Keratinocyte (primary cell): ENCODE data around the gene POP4. TPM values are rescaled to one million over a fixed set of nuclear protein-coding genes. Genes with fewer than 3 reads are reported as not detected.

Source experiments
- DNase-seq: peaks from one replicate; pipeline ENCODE4 v3.0.0-alpha.2; 2011; ENCODE audit warnings: low read depth, missing footprints, low spot score
- FAIRE-seq: peaks from 2 replicates; lab custom pipeline; 2011; peaks lifted over from hg19 to GRCh38; lab: Jason Lieb, UNC
- H2AFZ ChIP-seq: 2 replicates; pipeline ENCODE4 v1.6.0; 2012; ENCODE audit warnings: low read length, control low read depth, inconsistent platforms; ENCODE audit not compliant: control insufficient read depth
- H3K27ac ChIP-seq: 2 replicates; pipeline ENCODE4 v1.5.1; 2011; ENCODE audit warnings: low read length; ENCODE audit not compliant: control insufficient read depth, insufficient read depth
- H3K27me3 ChIP-seq: 3 replicates; pipeline ENCODE4 v1.6.0; 2011; ENCODE audit warnings: low read length; ENCODE audit not compliant: control insufficient read depth, insufficient read depth; ENCODE audit errors: extremely low read depth
- H3K36me3 ChIP-seq, 2 experiments: 2 replicates in 1 of 2; 3 replicates in 1 of 2; pipeline ENCODE4 v1.5.1; 2011; ENCODE audit warnings: low read length in 2 of 2, mild to moderate bottlenecking in 1 of 2; ENCODE audit not compliant: control insufficient read depth in 2 of 2, insufficient read depth in 2 of 2; ENCODE audit errors: extremely low read depth in 1 of 2
- H3K4me1 ChIP-seq: 3 replicates; pipeline ENCODE4 v1.5.1; 2011; ENCODE audit warnings: low read length; ENCODE audit not compliant: control insufficient read depth, insufficient read depth; ENCODE audit errors: extremely low read depth
- H3K4me2 ChIP-seq: 3 replicates; pipeline ENCODE4 v1.6.0; 2011; ENCODE audit warnings: low read depth, low read length; ENCODE audit not compliant: control insufficient read depth, insufficient read depth; ENCODE audit errors: extremely low read depth
- H3K4me3 ChIP-seq, 3 experiments: fragments of 200-600 bp in 1 of 3; sonication (generic) in 1 of 3; 2 replicates in 2 of 3; 3 replicates in 1 of 3; pipeline ENCODE4 v1.5.1; 2011 to 2016; ENCODE audit warnings: low read length in 3 of 3, mild to moderate bottlenecking in 3 of 3, control low read depth in 2 of 3, inconsistent platforms in 1 of 3, low read depth in 1 of 3, mixed read lengths in 1 of 3, mixed run types in 1 of 3, moderate library complexity in 1 of 3; ENCODE audit not compliant: control insufficient read depth in 2 of 3, insufficient read depth in 2 of 3; ENCODE audit errors: extremely low read depth in 1 of 3
- H3K79me2 ChIP-seq: 2 replicates; pipeline ENCODE4 v1.6.0; 2012; ENCODE audit warnings: low read length; ENCODE audit not compliant: control insufficient read depth, insufficient read depth
- H3K9ac ChIP-seq: 3 replicates; pipeline ENCODE4 v1.6.0; 2011; ENCODE audit warnings: low read length; ENCODE audit not compliant: control insufficient read depth, insufficient read depth; ENCODE audit errors: extremely low read depth
- H3K9me1 ChIP-seq: 3 replicates; pipeline ENCODE4 v1.6.0; 2011; ENCODE audit warnings: low read length; ENCODE audit not compliant: control insufficient read depth, insufficient read depth; ENCODE audit errors: extremely low read depth
- H3K9me3 ChIP-seq: 2 replicates; pipeline ENCODE4 v1.5.1; 2012; ENCODE audit warnings: low read depth, low read length; ENCODE audit not compliant: control insufficient read depth
- H4K20me1 ChIP-seq: 3 replicates; pipeline ENCODE4 v1.6.0; 2011; ENCODE audit warnings: low read length; ENCODE audit not compliant: control insufficient read depth, insufficient read depth; ENCODE audit errors: extremely low read depth
- EZH2 ChIP-seq: IDR thresholded peaks from one replicate; pipeline ENCODE4 v1.6.1; 2012; ENCODE audit warnings: inconsistent platforms, mild to moderate bottlenecking, low read length, moderate library complexity
- dilution Hi-C: fragments of 300-500 bp; cut with MboI; formaldehyde crosslinking; loops from one replicate; pipeline ENCODE4 v1.7.0; 2020; ENCODE audit warnings: low sequenced_read_pairs; ENCODE audit not compliant: extremely low pct_ligation_motif_present
- polyA plus RNA-seq, 5 experiments: library from polyadenylated mRNA; depleted of rRNA in 3 of 5; stranded (reverse) in 3 of 5; stranded (forward) in 1 of 5; unstranded in 1 of 5; fragments of >200 nt; gene quantifications; 1 replicate in 1 of 5; 2 replicates in 3 of 5; 3 replicates in 1 of 5; pipeline versions ENCODE4 v1.2.1 to v1.2.3, GENCODE V29; 2011 to 2012; ENCODE audit warnings: missing spikeins in 2 of 5, low read depth in 1 of 5, low replicate concordance in 1 of 5
- TF ChIP-seq, protein P1 (sequence below), 3 experiments: IDR thresholded peaks in 1 of 3; conservative IDR thresholded peaks in 1 of 3; optimal IDR thresholded peaks in 1 of 3; 2 replicates in 2 of 3; 3 replicates in 1 of 3; pipeline versions ENCODE3 to v1.5.1; 2011; ENCODE audit warnings: low read length in 3 of 3, mild to moderate bottlenecking in 3 of 3, moderate library complexity in 2 of 3, control low read depth in 1 of 3, inconsistent platforms in 1 of 3; ENCODE audit not compliant: insufficient read depth in 2 of 3; ENCODE audit errors: extremely low read depth in 1 of 3

POP4 gene
- polyA plus RNA-seq, 1 donor (not counting 4 experiments of a cell fraction or from before 2014, with no cell fraction given): 104 TPM

- Histone ChIP-seq H3K4me2 (peak overlapping the region; percentile 92), H3K9me3 (no peaks in the 10 kb centered on the region), H3K36me3 (peaks cover 3 to 4% of the 10 kb centered on the region in 2 experiments), H3K4me3 (peak overlapping the region; percentile 69 to 90 (median 77)), H4K20me1 (peaks cover 3% of the 10 kb centered on the region), H3K4me1 (peaks cover 61% of the 10 kb centered on the region), H3K79me2 (peaks cover 55% of the 10 kb centered on the region), H3K9me1 (peaks cover 3% of the 10 kb centered on the region), H3K9ac (peak overlapping the region; percentile 85), H3K27ac (peak overlapping the region; percentile 94), H2AFZ (no peak overlapping the region), H3K27me3 (no peaks in the 10 kb centered on the region)
- TF ChIP-seq EZH2: no peak
- TF ChIP-seq, protein P1, sequence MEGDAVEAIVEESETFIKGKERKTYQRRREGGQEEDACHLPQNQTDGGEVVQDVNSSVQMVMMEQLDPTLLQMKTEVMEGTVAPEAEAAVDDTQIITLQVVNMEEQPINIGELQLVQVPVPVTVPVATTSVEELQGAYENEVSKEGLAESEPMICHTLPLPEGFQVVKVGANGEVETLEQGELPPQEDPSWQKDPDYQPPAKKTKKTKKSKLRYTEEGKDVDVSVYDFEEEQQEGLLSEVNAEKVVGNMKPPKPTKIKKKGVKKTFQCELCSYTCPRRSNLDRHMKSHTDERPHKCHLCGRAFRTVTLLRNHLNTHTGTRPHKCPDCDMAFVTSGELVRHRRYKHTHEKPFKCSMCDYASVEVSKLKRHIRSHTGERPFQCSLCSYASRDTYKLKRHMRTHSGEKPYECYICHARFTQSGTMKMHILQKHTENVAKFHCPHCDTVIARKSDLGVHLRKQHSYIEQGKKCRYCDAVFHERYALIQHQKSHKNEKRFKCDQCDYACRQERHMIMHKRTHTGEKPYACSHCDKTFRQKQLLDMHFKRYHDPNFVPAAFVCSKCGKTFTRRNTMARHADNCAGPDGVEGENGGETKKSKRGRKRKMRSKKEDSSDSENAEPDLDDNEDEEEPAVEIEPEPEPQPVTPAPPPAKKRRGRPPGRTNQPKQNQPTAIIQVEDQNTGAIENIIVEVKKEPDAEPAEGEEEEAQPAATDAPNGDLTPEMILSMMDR (optimal IDR thresholded peaks at IDR 0.05 in 1 of 3, IDR thresholded peaks at IDR 0.05 in 1 of 3, conservative IDR thresholded peaks at IDR 0.05 in 1 of 3; ENCODE audit: extremely low read depth in 1 of 3, insufficient read depth in 2 of 3, low read length in 3 of 3): no peak
- FAIRE-seq: peak; percentile 53
- no peak for DNase-seq
- dilution Hi-C loops: no loop called here
Observed at GRCh38 chr19:29665826-29666577, 59.9 kb downstream of the POP4 start.

Other genes with a start within 250 kb of the POP4 start
- not detected in 3 replicates for gene VSTM2B, start 80.3 kb upstream of the POP4 start, polyA plus RNA-seq
- gene PLEKHF1, start 59.2 kb downstream of the POP4 start, polyA plus RNA-seq: 9.4 to 22.0 TPM (median 11.4 TPM) in 3 replicates
- 10.9 to 14.0 TPM (median 12.3 TPM) in 3 replicates for gene C19orf12, start 109.0 kb downstream of the POP4 start, polyA plus RNA-seq
- gene CCNE1, start 205.7 kb downstream of the POP4 start, polyA plus RNA-seq: 10.0 to 11.2 TPM (median 10.1 TPM) in 3 replicates